GM18508 (cell line): ENCODE data around the gene OR4F15.

Experiments
- ATAC-seq: cut with Tn5 transposase; IDR thresholded peaks from one replicate; pipeline ENCODE4 v1.9.1; 2021; ENCODE audit warnings: moderate number of reproducible peaks; ENCODE audit not compliant: insufficient read depth, unreplicated experiment

The OR4F15 gene

GRCh38 chr15:101803209-101803608 is 8.8 kb upstream of the OR4F15 start, which contains the start of gene OR4F6:
TSS of gene OR4F6 (plus strand) at chr15:101803509. CDS start at chr15:101805720, 2,211 bp downstream.
- no peak for ATAC-seq

- ATAC-seq: no peak
These were observed 8.3 kb upstream of the OR4F15 start for GRCh38 chr15:101803676-101804075.

DNA sequence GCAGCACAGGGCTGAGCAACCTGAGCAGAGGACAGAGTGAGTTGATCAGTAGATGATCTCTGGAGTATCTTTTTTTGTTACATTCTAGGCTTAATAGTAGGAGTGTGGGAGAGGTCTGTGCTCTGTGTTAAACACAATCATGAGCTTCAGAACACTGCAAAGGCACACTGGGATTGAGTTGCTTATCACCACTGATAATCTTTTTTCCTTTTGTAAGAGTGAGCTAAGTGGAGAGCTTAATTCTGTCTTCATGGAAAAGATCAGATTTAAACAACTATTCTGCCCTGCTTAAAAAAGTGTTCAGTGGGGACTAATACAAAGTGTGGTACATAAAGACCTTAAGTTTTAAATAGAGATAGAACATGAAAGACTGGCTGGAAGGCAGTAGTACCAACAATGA is 7.6 kb upstream of the OR4F15 start:
- ATAC-seq: no peak

GRCh38 chr15:101804941-101805340 is 7.1 kb upstream of the OR4F15 start:
- ATAC-seq: no peak

GRCh38 chr15:101805605-101806345 is 6.2 kb upstream of the OR4F15 start:
- no peak for ATAC-seq

DNA sequence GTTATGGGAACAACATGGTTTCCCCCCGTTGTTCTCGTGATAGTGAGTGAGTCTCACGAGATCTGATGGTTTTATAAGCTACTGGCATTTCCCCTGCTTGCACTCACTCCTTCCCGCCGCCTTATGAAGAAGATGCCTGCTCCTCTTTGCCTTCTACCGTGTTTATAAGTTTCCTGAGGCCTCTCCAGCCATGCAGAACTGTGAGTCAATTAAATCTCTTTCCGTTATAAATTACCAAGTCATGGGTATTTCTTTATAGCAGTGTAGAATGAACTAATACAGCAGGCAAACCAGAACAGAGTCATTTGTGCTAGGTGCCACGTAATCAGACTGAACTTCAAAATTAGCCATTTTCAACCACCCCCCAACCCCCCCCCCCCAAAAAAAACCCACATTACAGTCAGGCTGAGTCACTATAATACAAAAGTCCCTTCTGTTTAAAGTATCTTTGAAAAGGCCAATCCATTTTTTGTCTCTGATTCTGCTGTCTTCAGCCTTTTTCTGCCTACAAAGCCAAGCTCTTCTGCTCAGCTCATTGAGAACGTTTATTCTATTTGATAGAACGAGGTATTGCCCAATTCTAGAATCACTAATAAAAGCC is 4.6 kb upstream of the OR4F15 start:
- ATAC-seq: no peak

GRCh38 chr15:101808201-101808600 is 3.8 kb upstream of the OR4F15 start:
- ATAC-seq: no peak

GRCh38 chr15:101810456-101810855 is 1.5 kb upstream of the OR4F15 start:
- ATAC-seq: no peak

GRCh38 chr15:101810876-101811275 is 1.1 kb upstream of the OR4F15 start:
- ATAC-seq: no peak

- ATAC-seq: no peak
These were observed 2.0 kb downstream of the OR4F15 start for GRCh38 chr15:101813803-101814534.

- no peak for ATAC-seq
These were observed 8.8 kb downstream of the OR4F15 start for GRCh38 chr15:101820781-101821180.

GRCh38 chr15:101827257-101827656 is 15.3 kb downstream of the OR4F15 start:
- no peak for ATAC-seq

DNA sequence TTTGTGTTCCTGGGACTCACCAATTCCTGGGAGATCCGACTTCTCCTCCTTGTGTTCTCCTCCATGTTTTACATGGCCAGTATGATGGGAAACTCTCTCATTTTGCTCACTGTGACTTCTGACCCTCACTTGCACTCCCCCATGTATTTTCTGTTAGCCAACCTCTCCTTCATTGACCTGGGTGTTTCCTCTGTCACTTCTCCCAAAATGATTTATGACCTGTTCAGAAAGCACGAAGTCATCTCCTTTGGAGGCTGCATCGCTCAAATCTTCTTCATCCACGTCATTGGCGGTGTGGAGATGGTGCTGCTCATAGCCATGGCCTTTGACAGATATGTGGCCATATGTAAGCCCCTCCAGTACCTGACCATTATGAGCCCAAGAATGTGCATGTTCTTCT is 16.8 kb downstream of the OR4F15 start:
- no peak for ATAC-seq

DNA sequence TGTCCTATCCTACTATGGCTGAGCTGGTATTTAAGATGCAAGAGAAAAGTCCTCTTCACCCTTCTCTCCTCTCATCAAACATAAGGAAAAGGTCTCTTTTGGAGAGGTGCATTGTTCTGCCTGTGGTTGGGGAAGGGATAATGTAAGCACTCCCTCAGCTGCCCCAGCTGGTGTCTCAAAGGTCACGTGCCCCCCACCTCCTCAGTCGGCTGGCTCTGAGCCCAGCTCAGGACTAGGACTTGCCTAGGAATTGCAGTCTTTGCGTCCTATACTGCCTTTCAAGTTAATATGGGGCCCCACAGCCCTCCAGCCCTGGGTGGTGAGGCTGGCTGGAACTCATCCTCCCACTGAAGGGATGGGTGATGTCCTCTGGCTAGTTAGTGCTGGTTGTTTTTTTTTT is 29.7 kb downstream of the OR4F15 start:
- ATAC-seq: no peak

DNA sequence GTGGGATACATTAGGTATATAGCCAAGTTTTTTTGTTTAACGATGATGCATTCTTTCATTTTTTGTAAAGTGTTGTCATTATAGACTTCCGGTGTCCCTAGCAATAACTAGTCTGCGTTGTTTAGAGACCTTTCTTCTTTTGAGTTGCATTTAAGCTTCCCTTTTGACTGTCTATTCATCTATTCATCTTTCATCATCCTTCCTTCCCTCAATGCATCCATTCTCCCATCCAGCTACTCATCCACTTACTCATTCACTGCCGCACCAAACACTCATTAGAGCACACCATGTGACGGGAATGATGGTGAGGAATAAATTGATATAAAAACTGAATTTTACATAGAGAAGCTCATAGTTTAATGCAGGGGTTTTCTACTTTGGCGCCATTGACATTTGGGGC is 32.9 kb downstream of the OR4F15 start:
- no peak for ATAC-seq

DNA sequence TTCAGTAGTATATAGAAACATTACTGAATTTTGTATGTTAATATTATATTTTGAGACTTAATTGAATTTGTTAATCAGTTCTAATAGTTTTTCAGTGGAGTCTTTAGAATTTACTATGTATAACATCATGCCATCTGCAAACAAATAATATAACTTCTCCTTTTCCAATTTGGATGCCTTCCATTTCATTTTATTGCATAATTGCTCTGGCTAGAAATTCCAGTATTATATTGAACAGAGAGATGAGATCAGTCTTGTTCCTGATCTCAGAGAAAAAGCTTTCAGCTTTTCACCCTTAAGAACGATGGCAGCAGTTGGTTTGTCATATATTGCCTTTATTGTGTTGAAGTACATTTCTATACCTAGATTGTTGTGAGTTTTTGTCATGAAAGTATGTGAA is 40.4 kb downstream of the OR4F15 start:
- ATAC-seq: no peak
